ENCODE measurements around the gene WAPL. TPM values are rescaled to one million over a fixed set of nuclear protein-coding genes. Genes with fewer than 3 reads are reported as not detected.

WAPL gene
- total RNA-seq, 4 donors from 2014 or later = 34.2 to 40.5 (median 39.3) TPM

GRCh38 chr10:86443936-86444335, 77.7 kb downstream of the WAPL start:
- Histone ChIP-seq H3K9me3 (no peaks in the 10 kb centered on the region), H3K27ac (replicated peaks in 1 of 4) (no peak overlapping the region), H3K4me1 (peaks cover 0 to 11% (median 2%) of the 10 kb centered on the region in 4 donors), H3K4me3 (no peak overlapping the region), H3K27me3 (no peaks in the 10 kb centered on the region), H3K36me3 (peaks cover 20 to 84% (median 55%) of the 10 kb centered on the region in 4 donors)
- 82% methylated on average over 6 of the region's 6 CpGs for WGBS
- no peak for TF ChIP-seq POLR2A (IDR thresholded peaks at IDR 0.05; ENCODE audit: low read depth)
- no peak for TF ChIP-seq EP300 (IDR thresholded peaks at IDR 0.05)
- no peak for TF ChIP-seq POLR2AphosphoS5 (IDR thresholded peaks at IDR 0.05)
- TF ChIP-seq CTCF (IDR thresholded peaks at IDR 0.05) = no peak
- intact Hi-C loops (cut with DNase I) = no loop called here
- no peak for DNase-seq (ENCODE audit: extremely low spot score)

- Histone ChIP-seq H3K27me3 (no peaks in the 10 kb centered on the region), H3K9me3 (no peaks in the 10 kb centered on the region), H3K36me3 (peaks cover 20 to 84% (median 55%) of the 10 kb centered on the region in 4 donors), H3K4me1 (peaks cover 0 to 11% (median 2%) of the 10 kb centered on the region in 4 donors), H3K27ac (replicated peaks in 1 of 4) (no peak overlapping the region), H3K4me3 (no peak overlapping the region)
- no peak for TF ChIP-seq CTCF (IDR thresholded peaks at IDR 0.05)
- no peak for TF ChIP-seq POLR2AphosphoS5 (IDR thresholded peaks at IDR 0.05)
- no peak for TF ChIP-seq POLR2A (IDR thresholded peaks at IDR 0.05; ENCODE audit: low read depth)
- no peak for TF ChIP-seq EP300 (IDR thresholded peaks at IDR 0.05)
- no peak for DNase-seq (ENCODE audit: extremely low spot score)
- intact Hi-C loops (cut with DNase I) = no loop called here
- 58% methylated on average over 2 of the region's 2 CpGs for WGBS
Observed at GRCh38 chr10:86443069-86443468, 78.5 kb downstream of the WAPL start.

- Histone ChIP-seq H3K4me1 (no peaks in the 10 kb centered on the region), H3K27ac (replicated peaks in 1 of 4) (no peak overlapping the region), H3K9me3 (no peaks in the 10 kb centered on the region), H3K36me3 (peaks cover 33 to 94% (median 70%) of the 10 kb centered on the region in 4 donors), H3K4me3 (no peak overlapping the region), H3K27me3 (no peaks in the 10 kb centered on the region)
- no peak for DNase-seq (ENCODE audit: extremely low spot score)
- intact Hi-C loops (cut with DNase I) = no loop called here
- 96% methylated on average over 5 of the region's 5 CpGs for WGBS
- no peak for TF ChIP-seq POLR2A (IDR thresholded peaks at IDR 0.05; ENCODE audit: low read depth)
- TF ChIP-seq POLR2AphosphoS5 (IDR thresholded peaks at IDR 0.05) = no peak
- TF ChIP-seq EP300 (IDR thresholded peaks at IDR 0.05) = no peak
- no peak for TF ChIP-seq CTCF (IDR thresholded peaks at IDR 0.05)
Observed at GRCh38 chr10:86440874-86441843, 80.4 kb downstream of the WAPL start.

GRCh38 chr10:86439544-86439943, 82.0 kb downstream of the WAPL start:
- Histone ChIP-seq H3K4me3 (no peak overlapping the region), H3K4me1 (no peaks in the 10 kb centered on the region), H3K27me3 (no peaks in the 10 kb centered on the region), H3K27ac (replicated peaks in 1 of 4) (no peak overlapping the region), H3K9me3 (no peaks in the 10 kb centered on the region), H3K36me3 (peaks cover 33 to 95% (median 65%) of the 10 kb centered on the region in 4 donors)
- 6% methylated on average over 1 of the region's 1 CpG for WGBS
- intact Hi-C loops (cut with DNase I) = no loop called here
- no peak for DNase-seq (ENCODE audit: extremely low spot score)
- no peak for TF ChIP-seq CTCF (IDR thresholded peaks at IDR 0.05)

Data from esophagus muscularis mucosa (tissue), 4 donors.